AG20443 (cell line): ENCODE data around the gene CUL4A.
"Not testable (repeated sequence)": the region's sequence is repeated elsewhere in the genome, so short reads cannot be mapped to it uniquely, and the experiment has no call there.

Experiments used
- DNase-seq: peaks from one replicate; pipeline ENCODE4 v3.0.0; 2012; ENCODE audit warnings: low spot score, mixed read lengths

CUL4A gene

GRCh38 chr13:113238536-113238935, 29.1 kb downstream of the CUL4A start:
- DNase-seq: no peak

- DNase-seq: no peak
Observed at GRCh38 chr13:113239357-113239756, 29.9 kb downstream of the CUL4A start.

DNA sequence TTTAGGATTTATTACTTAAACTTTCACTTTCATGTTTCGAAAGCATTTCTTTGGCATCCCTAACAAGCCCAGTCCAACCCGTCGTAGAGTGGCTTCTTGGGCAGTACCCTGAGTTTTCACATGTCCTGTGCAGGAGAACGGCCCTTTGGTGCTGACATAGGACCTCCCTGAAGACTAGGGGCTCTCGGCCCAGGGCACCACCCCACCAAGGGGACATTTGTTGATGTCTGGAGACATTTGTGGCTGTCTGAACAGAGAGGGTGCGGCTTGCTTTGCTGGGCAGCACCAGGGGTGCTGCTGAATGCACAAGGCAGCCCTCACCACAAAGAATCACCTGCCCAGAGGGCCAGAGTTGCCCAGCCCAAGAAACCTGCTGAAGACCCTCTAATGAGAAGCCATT, 30.6 kb downstream of the CUL4A start:
- DNase-seq: no peak

DNA sequence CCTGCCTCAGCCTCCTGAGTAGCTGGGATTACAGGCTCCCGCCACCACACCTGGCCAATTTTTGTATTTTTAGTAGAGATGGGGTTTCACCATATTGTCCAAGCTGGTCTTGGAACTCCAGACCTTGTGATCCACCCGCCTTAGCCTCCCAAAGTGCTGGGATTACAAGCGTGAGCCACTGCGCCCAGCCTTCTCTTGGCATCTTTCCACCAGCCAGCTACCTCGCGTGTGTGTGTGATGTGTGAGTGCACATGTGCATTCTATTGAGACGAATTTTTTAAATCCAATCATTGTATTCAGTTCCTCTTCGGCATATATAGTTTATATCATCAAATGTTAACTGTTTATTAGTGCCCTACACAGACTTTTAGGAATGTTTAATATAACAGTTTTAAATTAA, 32.2 kb downstream of the CUL4A start:
- not testable (repeated sequence) for DNase-seq

DNA sequence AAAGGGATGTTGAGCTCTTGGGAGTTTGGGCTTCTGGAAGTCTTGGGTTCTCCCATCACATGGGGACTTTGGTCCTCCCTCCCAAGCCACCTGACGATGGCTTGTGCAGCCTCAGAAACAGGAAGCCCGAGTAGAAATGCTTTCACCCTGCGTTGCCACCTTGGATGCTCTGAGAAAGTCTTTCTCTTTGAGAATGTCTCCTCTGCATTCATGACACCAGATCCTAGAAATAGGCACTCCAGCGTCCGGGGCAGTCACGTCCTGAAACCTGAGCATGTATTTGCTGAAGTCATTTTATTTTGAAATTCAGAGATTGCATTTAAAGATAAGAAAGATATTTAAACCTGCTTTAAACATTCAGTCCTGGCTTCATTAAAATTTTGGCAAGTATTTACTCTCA, 34.4 kb downstream of the CUL4A start:
- DNase-seq: no peak

DNA sequence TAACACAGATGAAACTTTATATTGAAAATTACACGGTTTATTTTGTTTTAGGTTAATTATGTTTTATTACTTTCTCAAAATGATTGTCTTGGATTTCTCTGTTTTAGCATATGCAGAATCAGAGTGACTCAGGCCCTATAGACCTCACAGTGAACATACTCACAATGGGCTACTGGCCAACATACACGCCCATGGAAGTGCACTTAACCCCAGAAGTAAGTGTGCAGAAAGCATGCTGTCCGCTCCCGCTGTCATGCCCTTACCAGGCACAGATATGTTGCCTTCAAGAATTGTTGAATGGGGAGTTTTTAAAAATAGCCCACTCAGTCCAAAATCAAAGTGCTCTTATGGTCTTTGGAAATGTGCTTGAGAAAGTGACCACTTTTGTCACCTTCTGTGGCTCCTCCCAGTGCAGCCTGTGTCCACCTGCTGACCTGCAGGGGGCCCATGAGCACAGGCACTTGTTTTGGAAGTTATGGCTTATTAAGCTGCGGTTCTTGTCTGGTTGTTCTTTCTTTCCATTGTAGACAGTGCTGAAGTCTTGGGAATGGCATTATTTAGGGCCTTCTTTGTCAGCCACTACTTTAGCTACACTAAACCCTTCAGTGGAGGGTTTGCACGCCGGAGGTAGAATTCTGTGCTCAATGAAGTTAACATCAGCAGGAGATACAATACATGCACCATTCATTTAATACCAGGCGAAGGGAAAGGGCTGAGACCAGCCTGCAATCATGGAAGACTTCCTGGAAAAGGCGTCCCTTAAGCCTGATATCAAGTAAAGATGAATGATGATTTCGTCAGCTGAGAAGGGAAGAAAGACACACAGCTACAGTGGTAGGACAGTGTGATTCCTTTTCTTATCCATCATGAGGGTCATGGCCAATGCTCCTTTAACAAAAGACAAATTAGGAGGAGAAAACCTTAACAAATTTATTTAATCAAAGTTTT, 36.7 kb downstream of the CUL4A start:
- DNase-seq: no peak

DNA sequence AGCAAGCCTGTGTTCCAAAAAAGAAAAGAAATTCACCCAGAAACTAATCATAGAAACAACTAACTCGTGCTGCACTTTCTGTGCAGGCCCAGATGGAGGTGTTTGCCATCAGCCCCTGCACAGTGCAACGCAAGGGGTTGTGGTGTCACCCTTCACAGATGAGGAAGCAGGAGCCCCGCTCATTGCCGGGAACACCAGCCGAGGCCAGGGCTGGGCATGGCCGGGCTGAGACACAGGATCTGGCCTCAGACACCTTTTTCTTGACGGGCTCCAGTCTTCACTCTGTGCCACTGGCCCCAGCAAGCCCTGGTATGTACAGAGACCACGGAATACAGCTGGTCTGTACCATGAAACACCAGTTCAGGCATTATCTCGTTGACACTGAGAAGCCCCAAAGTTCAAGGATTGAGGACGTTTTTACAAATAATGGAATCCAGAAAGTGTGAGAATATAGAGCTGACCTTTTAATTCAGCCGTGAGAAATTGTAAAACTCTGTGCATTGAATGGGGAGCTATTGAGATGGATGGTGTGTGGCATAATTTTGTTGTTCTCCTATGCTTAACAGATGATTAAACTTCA, 43.2 kb downstream of the CUL4A start:
- DNase-seq: no peak

- not testable (repeated sequence) for DNase-seq
Observed at GRCh38 chr13:113257908-113258307, 48.5 kb downstream of the CUL4A start.

- no peak for DNase-seq
Observed at GRCh38 chr13:113258321-113259054, 49.1 kb downstream of the CUL4A start.

DNA sequence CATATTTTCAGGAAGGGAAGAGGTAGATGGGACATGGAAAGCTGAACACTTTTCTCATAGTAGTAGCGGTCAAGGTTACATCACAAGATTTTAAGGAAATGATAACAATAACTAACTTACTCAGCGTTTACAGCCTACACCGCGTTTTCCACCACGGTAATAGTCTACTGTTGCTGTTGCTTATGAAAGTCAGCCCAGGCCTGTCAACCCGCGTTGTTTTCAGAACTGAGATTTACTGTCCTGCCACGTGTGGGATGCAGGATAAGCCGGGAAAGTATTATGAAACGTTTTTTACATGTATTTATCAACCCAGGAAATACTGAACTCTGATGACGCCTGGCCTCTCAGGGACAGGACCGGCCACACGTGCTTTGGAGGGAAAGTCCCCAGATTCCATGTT, 51.6 kb downstream of the CUL4A start:
- DNase-seq: no peak

DNA sequence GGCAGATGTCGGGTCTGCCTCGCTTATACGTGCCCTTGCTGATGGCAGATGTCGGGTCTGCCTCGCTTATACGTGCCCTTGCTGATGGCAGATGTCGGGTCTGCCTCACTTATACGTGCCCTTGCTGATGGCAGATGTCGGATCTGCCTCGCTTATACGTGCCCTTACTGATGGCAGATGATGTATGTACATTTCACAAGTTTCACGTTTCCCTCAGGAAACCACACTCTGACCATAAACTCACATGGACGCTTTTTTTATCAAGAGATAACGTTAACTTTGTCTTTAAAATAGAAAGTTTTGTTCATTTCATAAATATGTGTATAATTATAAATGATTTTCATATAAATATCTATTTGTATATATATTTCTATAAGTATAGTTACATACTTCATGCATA, 53.6 kb downstream of the CUL4A start:
- not testable (repeated sequence) for DNase-seq

DNA sequence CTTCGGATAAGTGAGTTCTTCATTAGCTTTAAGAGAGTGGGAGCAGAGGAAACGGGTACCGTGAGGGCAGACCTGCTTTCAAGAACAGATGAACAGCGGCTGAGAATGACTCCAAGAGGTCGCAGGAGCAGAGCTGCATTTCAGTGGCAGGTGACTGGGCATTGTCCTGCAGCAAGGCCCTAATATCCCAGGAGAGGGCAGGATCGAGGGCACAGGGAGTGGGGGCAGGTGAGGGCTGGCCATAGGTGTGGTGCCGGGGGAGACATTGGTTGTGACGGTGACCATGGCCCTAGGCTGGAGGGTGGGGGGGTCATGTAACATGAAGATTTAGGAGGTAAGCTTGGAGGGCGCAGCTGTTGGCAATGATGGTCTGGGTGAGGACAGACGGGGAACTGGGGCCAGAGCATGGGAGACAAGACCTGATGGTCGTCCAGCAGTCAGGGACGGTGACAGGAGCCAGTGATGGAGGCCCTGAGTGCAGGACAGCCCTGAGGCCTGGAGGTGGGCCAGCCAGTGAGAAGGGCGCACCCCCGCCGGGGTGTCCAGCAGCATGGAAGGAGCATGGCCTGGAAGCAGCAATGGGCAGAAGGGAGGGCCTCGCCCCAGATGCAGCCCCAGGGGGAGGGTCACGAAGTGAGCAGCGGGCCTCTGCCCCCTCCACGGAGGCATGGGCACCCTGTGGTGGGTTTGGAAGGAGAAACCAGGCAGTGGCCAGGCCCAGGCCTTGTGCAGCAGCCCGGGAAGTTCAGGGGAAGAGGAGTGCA, 58.4 kb downstream of the CUL4A start:
- DNase-seq: no peak

GRCh38 chr13:113272031-113272430, 62.6 kb downstream of the CUL4A start:
- no peak for DNase-seq

- no peak for DNase-seq
Observed at GRCh38 chr13:113272701-113273181, 63.3 kb downstream of the CUL4A start.

DNA sequence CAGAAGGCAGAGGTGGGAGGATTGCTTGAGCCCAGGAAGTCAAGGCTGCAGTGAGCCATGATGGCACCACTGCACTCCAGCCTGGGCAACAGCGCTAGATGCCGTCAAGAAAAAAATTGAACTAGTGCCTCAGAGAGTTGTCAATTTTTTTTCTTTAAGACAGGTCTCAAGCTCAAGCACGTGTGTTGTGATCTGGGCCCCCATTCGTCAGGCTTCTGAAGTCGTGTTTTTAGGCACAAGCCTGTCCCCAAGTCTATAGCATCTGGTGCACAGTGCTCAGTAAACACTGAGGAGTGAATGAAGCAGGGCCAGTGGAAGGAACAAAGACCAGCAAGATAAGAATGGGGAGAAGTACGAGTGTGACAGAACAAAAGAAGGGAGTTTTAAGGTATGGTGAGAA, 63.9 kb downstream of the CUL4A start:
- no peak for DNase-seq

DNA sequence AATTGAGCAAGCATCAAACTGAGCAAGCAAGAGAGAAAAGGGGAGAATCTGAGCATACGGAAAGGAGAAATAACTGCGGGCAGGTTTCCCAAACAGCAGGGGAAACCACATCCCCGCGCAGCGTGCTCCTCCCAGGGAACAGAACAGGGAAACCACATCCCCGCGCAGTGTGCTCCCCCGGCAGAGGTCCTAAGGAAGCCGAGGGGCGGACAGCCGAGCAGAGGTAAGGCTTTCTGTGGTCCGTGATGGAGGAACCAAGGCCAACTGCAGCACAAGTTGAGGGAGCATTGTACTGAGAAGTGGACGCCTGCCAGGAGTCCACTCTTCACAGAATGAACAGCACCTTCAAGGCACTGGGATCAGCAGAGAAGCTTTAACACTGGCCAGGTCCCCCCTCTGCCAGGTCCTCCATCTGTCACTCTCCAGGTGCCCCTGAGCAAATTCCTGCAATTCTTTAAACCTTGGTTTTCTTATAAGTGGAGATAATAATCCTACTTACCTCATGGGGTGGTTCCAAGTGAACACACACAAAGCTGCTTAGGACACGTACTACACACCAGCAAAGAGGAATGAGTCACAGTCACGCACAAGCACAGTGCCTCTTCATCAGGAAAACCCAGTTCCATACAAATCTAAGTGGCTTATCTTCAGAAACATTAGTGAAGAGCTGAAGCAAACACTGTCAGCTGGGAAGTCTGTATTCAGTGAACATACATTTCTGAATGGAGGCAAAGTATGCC, 64.6 kb downstream of the CUL4A start:
- DNase-seq: peak; percentile 67

GRCh38 chr13:113274721-113275120, 65.3 kb downstream of the CUL4A start:
- DNase-seq: no peak

- peak; percentile 67 for DNase-seq
Observed at GRCh38 chr13:113275387-113275786, 66.0 kb downstream of the CUL4A start.

DNA sequence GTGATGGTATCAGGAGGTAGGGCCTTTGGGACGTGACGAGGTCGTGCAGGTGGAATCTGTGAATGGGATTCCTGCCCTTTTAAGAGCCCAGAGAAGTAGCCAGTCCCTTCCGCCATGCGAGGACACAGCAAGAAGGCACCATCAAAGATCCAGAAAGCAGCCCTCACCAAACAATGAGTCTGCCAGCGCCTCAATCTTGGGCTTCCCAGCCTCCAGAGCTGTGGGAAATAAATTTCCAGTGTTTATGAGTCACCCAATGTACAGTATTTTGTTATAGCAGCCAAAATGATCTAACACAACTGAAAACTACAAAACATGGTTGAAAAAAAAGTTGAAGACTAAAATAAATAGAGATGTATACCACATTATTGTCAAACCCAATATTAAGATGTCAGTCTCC, 70.7 kb downstream of the CUL4A start:
- DNase-seq: no peak

- DNase-seq: no peak
Observed at GRCh38 chr13:113283904-113284303, 74.5 kb downstream of the CUL4A start.

- no peak for DNase-seq
Observed at GRCh38 chr13:113288880-113289279, 79.5 kb downstream of the CUL4A start.
